HCT116 (cell line): ENCODE results near the gene SLC16A13. TPM values are rescaled to one million over a fixed set of nuclear protein-coding genes. Genes with fewer than 3 reads are reported as not detected.

Experiments
- ATAC-seq: fragments of 200-7000 bp; cut with Tn5 transposase; 2 replicates; pipeline ENCODE4 v1.9.1; 2020; ENCODE audit warnings: mild to moderate bottlenecking, moderate library complexity
- BruUV-seq: library from RNA; stranded (reverse); fragments of 400-500 nt; replicated peaks from 2 replicates; lab custom pipeline; 2021; lab: Mats Ljungman, UMichigan
- CTCF ChIA-PET: fragments of 300-600 bp; sonication (Branson Sonifier 250); formaldehyde crosslinking; loops from one replicate; lab custom pipeline; 2021; ENCODE audit warnings: antibody characterized with exemption; lab: Charles Lee
- POLR2A ChIA-PET: fragments of 300-600, 350-600 bp; sonication (Branson Sonifier 250); formaldehyde crosslinking; loops from one replicate; lab custom pipeline; 2021; ENCODE audit warnings: antibody characterized with exemption; lab: Charles Lee
- RAD21 ChIA-PET, 2 experiments: fragments of 300-600 bp; sonication (Branson Sonifier 250); formaldehyde crosslinking; loops; one replicate each; lab custom pipeline; 2023; ENCODE audit warnings: low total read pairs in 2 of 2; ENCODE audit not compliant: uncharacterized antibody in 2 of 2, unreplicated experiment in 2 of 2, low non-redundant PET in 1 of 2; lab: Charles Lee
- DNase-seq: peaks from one replicate; pipeline ENCODE4 v3.0.0-alpha.2; 2010; ENCODE audit warnings: low read depth, low spot score
- H2AFZ ChIP-seq: fragments of 200-600 bp; shearing (Covaris generic), sonication (generic); 2 replicates; pipeline ENCODE4 v1.6.1; 2017; ENCODE audit warnings: low read depth, mixed run types, mixed read lengths, antibody characterized with exemption, low read length; ENCODE audit not compliant: poor library complexity, severe bottlenecking
- H3K27ac ChIP-seq: 2 replicates; pipeline ENCODE4 v1.5.1; 2012; ENCODE audit warnings: low read depth, low read length
- H3K27me3 ChIP-seq: fragments of 200-600 bp; sonication (generic); 2 replicates; pipeline ENCODE4 v1.6.1; 2016; ENCODE audit warnings: mixed run types, low read length, mixed read lengths; ENCODE audit not compliant: insufficient read depth
- H3K36me3 ChIP-seq, 2 experiments: fragments of 200-500 bp in 1 of 2; fragments of 200-600 bp in 1 of 2; sonication (Bioruptor generic) in 1 of 2; sonication (generic) in 1 of 2; 2 replicates each; pipeline versions ENCODE4 v1.5.1 to v1.6.1; 2014 to 2016; ENCODE audit warnings: low read length in 2 of 2, inconsistent platforms in 1 of 2, mixed read lengths in 1 of 2, mixed run types in 1 of 2; ENCODE audit not compliant: insufficient read depth in 2 of 2, control insufficient read depth in 1 of 2
- H3K4me1 ChIP-seq, 2 experiments: fragments of 200-600 bp in 1 of 2; sonication (generic) in 1 of 2; 2 replicates each; pipeline versions ENCODE4 v1.5.1 to v1.6.1; 2012 to 2017; ENCODE audit warnings: low read length in 2 of 2, inconsistent platforms in 1 of 2, mild to moderate bottlenecking in 1 of 2, mixed read lengths in 1 of 2, mixed run types in 1 of 2, moderate library complexity in 1 of 2; ENCODE audit not compliant: insufficient read depth in 2 of 2, control insufficient read depth in 1 of 2
- H3K4me2 ChIP-seq: fragments of 200-600 bp; sonication (generic); 2 replicates; pipeline ENCODE4 v1.6.1; 2017; ENCODE audit warnings: mixed run types, low read length, mixed read lengths
- H3K4me3 ChIP-seq, 2 experiments: fragments of 200-600 bp in 1 of 2; sonication (generic) in 1 of 2; replicated peaks in 1 of 2; 2 replicates each; pipeline ENCODE4 v1.5.1; 2011 to 2016; ENCODE audit warnings: low read length in 2 of 2, control low read depth in 1 of 2, low read depth in 1 of 2, mild to moderate bottlenecking in 1 of 2, mixed read lengths in 1 of 2, mixed run types in 1 of 2
- H3K79me2 ChIP-seq: fragments of 200-600 bp; sonication (generic); 2 replicates; pipeline ENCODE4 v1.6.1; 2017; ENCODE audit warnings: mild to moderate bottlenecking, mixed run types, low read length, moderate library complexity, mixed read lengths; ENCODE audit not compliant: insufficient read depth
- H3K9ac ChIP-seq: fragments of 200-600 bp; sonication (generic); 2 replicates; pipeline ENCODE4 v1.6.1; 2016; ENCODE audit warnings: low read length, mixed read lengths
- H3K9me2 ChIP-seq: fragments of 200-600 bp; sonication (generic), shearing (Covaris generic); 2 replicates; pipeline ENCODE4 v1.6.1; 2017; ENCODE audit warnings: mixed run types, mild to moderate bottlenecking, moderate library complexity; ENCODE audit not compliant: insufficient read depth
- H3K9me3 ChIP-seq, 2 experiments: fragments of 200-500 bp in 1 of 2; fragments of 200-600 bp in 1 of 2; sonication (Bioruptor generic) in 1 of 2; sonication (generic) in 1 of 2; 2 replicates each; pipeline ENCODE4 v1.6.1; 2014 to 2017; ENCODE audit warnings: low read length in 2 of 2, mixed read lengths in 2 of 2, inconsistent platforms in 1 of 2, low read depth in 1 of 2, mild to moderate bottlenecking in 1 of 2, mixed run types in 1 of 2, moderate library complexity in 1 of 2; ENCODE audit not compliant: control insufficient read depth in 1 of 2, insufficient read depth in 1 of 2
- H4K20me1 ChIP-seq: fragments of 200-600 bp; sonication (generic), shearing (Covaris generic); 2 replicates; pipeline ENCODE4 v1.6.1; 2017; ENCODE audit warnings: mixed run types, mild to moderate bottlenecking, moderate library complexity; ENCODE audit not compliant: insufficient read depth
- CEBPB ChIP-seq: IDR thresholded peaks from 2 replicates; pipeline ENCODE4 v1.6.1; 2012; ENCODE audit warnings: low read depth
- EZH2 ChIP-seq: fragments of 200-600 bp; sonication (generic); IDR thresholded peaks from 2 replicates; pipeline ENCODE4 v1.6.1; 2017; ENCODE audit warnings: antibody characterized with exemption, mixed run types
- FOSL1 ChIP-seq: IDR thresholded peaks from 2 replicates; pipeline ENCODE4 v1.6.1; 2012; ENCODE audit warnings: low read depth
- YY1 ChIP-seq: IDR thresholded peaks from 2 replicates; pipeline ENCODE4 v1.6.1; 2011; ENCODE audit warnings: low read length, low read depth, moderate library complexity, mild to moderate bottlenecking; ENCODE audit not compliant: insufficient replicate concordance; ENCODE audit errors: extremely low read depth
- ZFX ChIP-seq: fragments of 450-650 bp; IDR thresholded peaks from 2 replicates; pipeline ENCODE4 v1.6.1; 2017
- ZNF274 ChIP-seq: fragments of 200-500 bp; sonication (Bioruptor generic); IDR thresholded peaks from 2 replicates; pipeline ENCODE4 v1.6.1; 2014; ENCODE audit warnings: mild to moderate bottlenecking, low read depth, low read length, inconsistent platforms
- intact Hi-C: fragments of 100-400 bp; cut with micrococcal nuclease; formaldehyde crosslinking; loops from 2 replicates; pipeline ENCODE4 v1.10.0; 2022
- total RNA-seq: library from RNA; stranded (reverse); gene quantifications from one replicate; pipeline ENCODE4 v1.2.1, GENCODE V29; 2021; ENCODE audit not compliant: unreplicated experiment
- TF ChIP-seq, protein P1 (sequence below): IDR thresholded peaks from 2 replicates; pipeline ENCODE4 v1.6.1; 2011; ENCODE audit warnings: mild to moderate bottlenecking, low read length, moderate library complexity; ENCODE audit not compliant: insufficient replicate concordance; ENCODE audit errors: extremely low read depth

The SLC16A13 gene
- total RNA-seq, 1 experiment from 2014 or later = 6.8 TPM

DNA sequence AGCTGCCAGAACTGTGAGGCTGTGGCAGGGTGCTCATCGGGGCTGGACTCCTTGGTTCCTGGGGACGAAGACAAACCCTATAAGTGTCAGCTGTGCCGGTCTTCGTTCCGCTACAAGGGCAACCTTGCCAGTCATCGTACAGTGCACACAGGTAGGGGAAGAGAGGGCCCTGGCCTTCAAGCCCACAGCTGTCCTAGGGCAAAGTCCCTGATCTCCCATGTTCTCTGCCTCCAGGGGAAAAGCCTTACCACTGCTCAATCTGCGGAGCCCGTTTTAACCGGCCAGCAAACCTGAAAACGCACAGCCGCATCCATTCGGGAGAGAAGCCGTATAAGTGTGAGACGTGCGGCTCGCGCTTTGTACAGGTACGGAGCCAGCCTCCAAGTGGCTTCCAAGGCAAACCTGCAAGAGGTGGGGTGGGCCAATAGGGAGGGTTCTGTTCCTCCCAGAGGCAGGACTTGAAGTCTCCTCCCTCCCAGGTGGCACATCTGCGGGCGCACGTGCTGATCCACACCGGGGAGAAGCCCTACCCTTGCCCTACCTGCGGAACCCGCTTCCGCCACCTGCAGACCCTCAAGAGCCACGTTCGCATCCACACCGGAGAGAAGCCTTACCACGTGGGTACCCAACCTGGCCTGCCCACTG is 9.2 kb upstream of the SLC16A13 start:
- POLR2A ChIA-PET = no interaction called here
- RAD21 ChIA-PET = no interaction called here
- Histone ChIP-seq H2AFZ (no peak overlapping the region), H3K79me2 (no peaks in the 10 kb centered on the region), H3K27me3 (no peaks in the 10 kb centered on the region), H3K4me2 (no peak overlapping the region), H3K9me2 (no peaks in the 10 kb centered on the region), H3K9ac (no peak overlapping the region), H3K36me3 (no peaks in the 10 kb centered on the region), H4K20me1 (no peaks in the 10 kb centered on the region), H3K27ac (no peak overlapping the region), H3K9me3 (no peaks in the 10 kb centered on the region), H3K4me3 (no peak overlapping the region), H3K4me1 (peaks cover 2 to 34% of the 10 kb centered on the region in 2 experiments; a peak in 2 of 4 replicates)
- no peak for TF ChIP-seq FOSL1
- TF ChIP-seq YY1 = no peak
- TF ChIP-seq EZH2 = no peak
- no peak for TF ChIP-seq ZNF274
- BruUV-seq = no TSS peak
- no peak for ATAC-seq
- CTCF ChIA-PET = no interaction called here
- intact Hi-C loops = no loop called here
- no peak for DNase-seq

DNA sequence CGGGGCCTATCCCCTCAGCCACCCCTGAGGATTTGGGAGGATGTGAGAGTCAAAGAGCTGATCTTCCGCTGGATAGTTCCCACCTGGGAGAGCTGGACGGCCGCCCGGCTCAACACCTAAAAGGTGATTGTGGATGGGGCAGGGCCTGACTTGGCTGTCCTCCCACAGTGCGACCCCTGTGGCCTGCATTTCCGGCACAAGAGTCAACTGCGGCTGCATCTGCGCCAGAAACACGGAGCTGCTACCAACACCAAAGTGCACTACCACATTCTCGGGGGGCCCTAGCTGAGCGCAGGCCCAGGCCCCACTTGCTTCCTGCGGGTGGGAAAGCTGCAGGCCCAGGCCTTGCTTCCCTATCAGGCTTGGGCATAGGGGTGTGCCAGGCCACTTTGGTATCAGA is 8.5 kb upstream of the SLC16A13 start:
- ChIA-PET RAD21 (interaction anchor here in 1 of 2 experiments (0.9 kb wide), 1 partner anchor 22 kb away, joined by 3 read pairs; no protein-coding TSS in a partner anchor), POLR2A (no interaction called here), CTCF (no interaction called here)
- Histone ChIP-seq H3K36me3 (no peaks in the 10 kb centered on the region), H3K4me1 (peaks cover 2 to 30% of the 10 kb centered on the region in 2 experiments; a peak in 2 of 4 replicates), H3K9ac (no peak overlapping the region), H3K9me2 (no peaks in the 10 kb centered on the region), H3K4me3 (no peak overlapping the region), H3K27ac (no peak overlapping the region), H2AFZ (no peak overlapping the region), H3K4me2 (no peak overlapping the region), H4K20me1 (no peaks in the 10 kb centered on the region), H3K79me2 (no peaks in the 10 kb centered on the region), H3K9me3 (no peaks in the 10 kb centered on the region), H3K27me3 (no peaks in the 10 kb centered on the region)
- intact Hi-C loops = no loop called here
- DNase-seq = no peak
- no peak for ATAC-seq
- TF ChIP-seq EZH2 (no peak), CEBPB (no peak), ZFX (no peak)
- TF ChIP-seq, protein P1, sequence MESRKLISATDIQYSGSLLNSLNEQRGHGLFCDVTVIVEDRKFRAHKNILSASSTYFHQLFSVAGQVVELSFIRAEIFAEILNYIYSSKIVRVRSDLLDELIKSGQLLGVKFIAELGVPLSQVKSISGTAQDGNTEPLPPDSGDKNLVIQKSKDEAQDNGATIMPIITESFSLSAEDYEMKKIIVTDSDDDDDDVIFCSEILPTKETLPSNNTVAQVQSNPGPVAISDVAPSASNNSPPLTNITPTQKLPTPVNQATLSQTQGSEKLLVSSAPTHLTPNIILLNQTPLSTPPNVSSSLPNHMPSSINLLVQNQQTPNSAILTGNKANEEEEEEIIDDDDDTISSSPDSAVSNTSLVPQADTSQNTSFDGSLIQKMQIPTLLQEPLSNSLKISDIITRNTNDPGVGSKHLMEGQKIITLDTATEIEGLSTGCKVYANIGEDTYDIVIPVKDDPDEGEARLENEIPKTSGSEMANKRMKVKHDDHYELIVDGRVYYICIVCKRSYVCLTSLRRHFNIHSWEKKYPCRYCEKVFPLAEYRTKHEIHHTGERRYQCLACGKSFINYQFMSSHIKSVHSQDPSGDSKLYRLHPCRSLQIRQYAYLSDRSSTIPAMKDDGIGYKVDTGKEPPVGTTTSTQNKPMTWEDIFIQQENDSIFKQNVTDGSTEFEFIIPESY = no peak
- no TSS peak for BruUV-seq
